Daoy (cell line): ENCODE data around the gene FGF21. TPM values are rescaled to one million over a fixed set of nuclear protein-coding genes. Genes with fewer than 3 reads are reported as not detected.
"Not testable (repeated sequence)": the region's sequence is repeated elsewhere in the genome, so short reads cannot be mapped to it uniquely, and the experiment has no call there.

ENCODE experiments used
- DNase-seq: peaks from one replicate; pipeline ENCODE4 v3.0.0-alpha.2; 2015; ENCODE audit warnings: low read depth
- total RNA-seq: library from RNA; depleted of rRNA; stranded (reverse); fragments of >200 nt; shearing (Covaris generic); gene quantifications from 2 replicates; pipeline ENCODE4 v1.2.3, GENCODE V29; 2014

The FGF21 gene
- total RNA-seq, 1 experiment from 2014 or later, result not detected

GRCh38 chr19:48751845-48752495 is 3.4 kb upstream of the FGF21 start:
- DNase-seq, result no peak

DNA sequence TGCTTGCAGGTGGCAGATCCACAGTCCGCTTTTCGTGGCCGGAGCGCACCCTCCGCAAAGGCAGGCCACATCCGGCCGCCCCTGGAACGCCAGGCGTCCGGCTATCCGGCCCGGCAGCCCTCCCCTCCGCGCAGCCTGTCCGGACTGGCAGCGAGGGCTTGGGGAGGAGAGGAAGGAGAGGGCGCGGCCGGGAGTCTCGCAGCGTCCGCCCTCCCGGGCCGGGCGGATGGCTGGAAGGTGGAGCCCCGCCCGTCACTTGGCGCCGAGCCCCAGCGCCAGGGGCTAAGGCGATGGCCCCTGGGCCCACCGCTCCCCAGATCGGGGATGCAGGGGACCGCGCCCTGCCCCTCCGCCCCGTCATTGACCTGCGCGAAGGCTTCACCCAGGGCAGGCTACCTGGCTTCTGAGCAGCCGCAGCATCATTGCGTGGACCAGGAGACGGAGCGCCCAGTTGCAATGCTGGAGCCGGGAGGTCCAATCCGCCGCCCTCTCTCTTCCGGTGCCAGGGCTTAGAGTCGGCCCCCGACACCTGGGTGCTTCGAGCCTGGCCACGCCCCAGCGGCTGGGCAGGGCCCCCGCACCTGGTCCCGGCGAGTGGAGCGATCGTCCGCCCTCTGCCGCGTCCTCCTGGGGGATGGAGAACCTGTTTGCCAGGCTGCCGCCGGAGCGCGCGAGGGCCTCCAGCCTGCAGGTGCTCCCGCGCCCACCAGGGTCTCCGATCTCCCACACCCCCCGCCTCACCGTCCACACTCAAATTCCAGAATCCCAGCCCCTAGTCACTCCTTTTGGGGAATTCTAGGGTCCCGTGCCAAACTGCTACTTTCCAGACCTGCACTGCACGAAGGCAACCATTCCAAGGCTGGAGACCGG is 2.6 kb upstream of the FGF21 start, which contains the start of gene FUT1:
Gene FUT1 (minus strand): TSS at position 146 of the 870 bp plus-strand sequence. CDS start 1,360 bp downstream, outside the sequence.
- DNase-seq, result peak; percentile 50

DNA sequence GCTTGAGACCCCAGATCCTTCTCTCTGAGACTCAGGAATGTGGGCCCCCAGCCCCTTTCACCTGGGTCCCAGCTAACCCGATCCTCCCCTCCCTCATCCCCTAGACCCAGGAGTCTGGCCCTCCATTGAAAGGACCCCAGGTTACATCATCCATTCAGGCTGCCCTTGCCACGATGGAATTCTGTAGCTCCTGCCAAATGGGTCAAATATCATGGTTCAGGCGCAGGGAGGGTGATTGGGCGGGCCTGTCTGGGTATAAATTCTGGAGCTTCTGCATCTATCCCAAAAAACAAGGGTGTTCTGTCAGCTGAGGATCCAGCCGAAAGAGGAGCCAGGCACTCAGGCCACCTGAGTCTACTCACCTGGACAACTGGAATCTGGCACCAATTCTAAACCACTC is 463 bp downstream of the FGF21 start:
- no peak for DNase-seq

DNA sequence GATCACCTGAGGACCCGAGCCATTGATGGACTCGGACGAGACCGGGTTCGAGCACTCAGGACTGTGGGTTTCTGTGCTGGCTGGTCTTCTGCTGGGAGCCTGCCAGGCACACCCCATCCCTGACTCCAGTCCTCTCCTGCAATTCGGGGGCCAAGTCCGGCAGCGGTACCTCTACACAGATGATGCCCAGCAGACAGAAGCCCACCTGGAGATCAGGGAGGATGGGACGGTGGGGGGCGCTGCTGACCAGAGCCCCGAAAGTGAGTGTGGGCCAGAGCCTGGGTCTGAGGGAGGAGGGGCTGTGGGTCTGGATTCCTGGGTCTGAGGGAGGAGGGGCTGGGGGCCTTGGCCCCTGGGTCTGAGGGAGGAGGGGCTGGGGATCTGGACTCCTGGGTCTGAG is 888 bp downstream of the FGF21 start:
- no peak for DNase-seq

DNA sequence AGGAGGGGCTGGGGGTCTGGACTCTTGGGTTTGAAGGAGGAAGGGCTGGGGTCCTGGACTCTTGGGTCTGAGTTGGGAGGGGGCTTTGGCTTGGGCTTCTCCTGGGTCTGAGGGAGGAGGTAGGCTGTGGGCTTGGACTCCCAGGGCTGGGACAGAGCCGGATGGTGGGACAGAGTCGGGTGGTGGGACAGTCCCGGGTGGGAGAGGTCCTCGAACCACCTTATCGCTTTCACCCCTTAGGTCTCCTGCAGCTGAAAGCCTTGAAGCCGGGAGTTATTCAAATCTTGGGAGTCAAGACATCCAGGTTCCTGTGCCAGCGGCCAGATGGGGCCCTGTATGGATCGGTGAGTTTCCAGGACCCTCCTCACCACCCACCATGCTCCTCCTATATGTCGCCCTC is 1.4 kb downstream of the FGF21 start:
- DNase-seq, result no peak

DNA sequence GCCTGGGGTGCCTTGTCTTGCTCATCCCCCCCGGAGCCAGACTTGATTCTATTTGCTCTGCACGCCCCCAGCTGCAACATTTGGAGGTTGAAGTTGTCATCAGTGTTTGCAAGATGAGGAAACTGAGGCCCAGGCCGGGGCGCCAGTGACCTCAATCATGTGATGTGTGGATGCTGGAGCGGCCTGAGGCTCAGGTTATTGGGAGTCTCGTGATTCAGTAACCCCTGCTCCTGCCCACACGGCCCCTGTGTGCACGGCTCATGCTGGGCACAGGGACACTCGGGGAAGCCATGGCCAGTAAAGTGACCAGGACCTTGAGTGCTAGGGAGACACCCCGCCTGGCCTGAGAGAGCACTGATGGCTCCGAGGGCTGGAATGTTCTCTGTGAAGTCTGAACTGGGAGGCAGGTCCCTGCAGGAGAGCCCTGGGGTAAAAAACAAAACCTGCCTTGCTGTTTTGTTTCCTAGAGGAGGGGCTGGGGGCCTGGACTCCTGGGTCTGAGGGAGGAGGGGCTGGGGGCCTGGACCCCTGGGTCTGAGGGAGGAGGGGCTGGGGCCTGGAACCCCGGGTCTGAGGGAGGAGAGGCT is 1.9 kb downstream of the FGF21 start:
- DNase-seq, result no peak

DNA sequence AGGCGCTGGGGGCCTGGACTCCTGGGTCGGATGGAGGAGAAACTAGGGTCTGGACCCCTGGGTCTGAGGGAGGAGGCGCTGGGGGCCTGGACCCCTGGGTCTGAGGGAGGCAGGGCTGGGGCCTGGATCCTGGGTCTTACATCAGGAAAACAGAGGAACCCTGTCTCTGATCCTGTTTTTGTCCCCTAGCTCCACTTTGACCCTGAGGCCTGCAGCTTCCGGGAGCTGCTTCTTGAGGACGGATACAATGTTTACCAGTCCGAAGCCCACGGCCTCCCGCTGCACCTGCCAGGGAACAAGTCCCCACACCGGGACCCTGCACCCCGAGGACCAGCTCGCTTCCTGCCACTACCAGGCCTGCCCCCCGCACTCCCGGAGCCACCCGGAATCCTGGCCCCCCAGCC is 2.4 kb downstream of the FGF21 start:
- DNase-seq, result no peak

DNA sequence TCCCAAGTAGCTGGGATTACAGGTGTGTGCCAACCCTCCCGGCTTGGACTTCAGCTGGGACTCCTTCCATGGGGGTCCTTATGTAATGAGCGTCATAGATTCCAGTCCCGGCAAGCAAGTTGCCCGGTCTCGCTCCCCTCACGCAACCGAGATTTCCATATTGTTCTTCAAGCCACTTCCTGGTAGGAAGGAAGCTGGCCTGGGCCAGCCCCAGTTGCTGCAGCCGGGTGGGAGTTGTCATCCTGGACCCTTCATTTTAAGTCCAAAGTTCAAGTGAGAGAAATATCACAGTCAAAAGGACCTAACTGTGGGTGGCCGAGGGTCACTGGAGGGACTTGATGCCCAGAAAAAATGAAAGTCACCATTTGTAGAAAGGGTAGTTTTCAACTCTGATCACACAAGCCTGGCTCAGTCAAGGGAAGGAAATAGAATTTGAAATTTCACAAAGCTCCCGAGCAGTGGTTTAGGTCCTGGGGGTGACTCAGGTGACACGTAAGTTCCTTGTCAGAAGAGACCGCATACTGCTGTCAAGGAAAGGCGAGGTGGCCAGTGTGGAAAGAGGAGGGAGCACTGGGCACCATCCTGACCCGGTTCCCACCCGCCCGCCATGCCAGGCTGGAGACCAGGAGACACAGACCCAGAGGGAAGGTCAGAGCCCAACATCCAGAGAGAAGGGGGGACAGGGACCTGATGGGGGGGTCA is 5.3 kb downstream of the FGF21 start:
- peak; percentile 50 for DNase-seq

DNA sequence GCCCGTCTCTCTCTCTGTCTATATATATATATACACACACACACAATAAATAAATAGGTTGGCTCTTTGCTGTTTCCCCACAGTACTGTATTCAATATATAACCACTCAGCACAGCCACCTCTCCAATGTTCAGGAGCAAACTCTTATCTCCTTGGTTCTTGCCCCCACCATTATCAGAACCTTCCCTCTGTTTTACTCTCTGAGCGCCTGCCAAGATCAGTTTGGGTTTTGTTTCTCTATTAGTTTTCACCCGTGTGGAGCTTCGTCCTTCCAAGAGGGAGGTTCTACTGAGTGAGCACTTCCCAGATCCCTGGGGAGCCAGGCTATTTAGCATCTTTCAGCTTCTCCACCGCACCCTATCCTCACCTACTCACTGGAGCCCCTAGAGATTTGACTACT is 10.5 kb downstream of the FGF21 start:
- DNase-seq, result not testable (repeated sequence)

DNA sequence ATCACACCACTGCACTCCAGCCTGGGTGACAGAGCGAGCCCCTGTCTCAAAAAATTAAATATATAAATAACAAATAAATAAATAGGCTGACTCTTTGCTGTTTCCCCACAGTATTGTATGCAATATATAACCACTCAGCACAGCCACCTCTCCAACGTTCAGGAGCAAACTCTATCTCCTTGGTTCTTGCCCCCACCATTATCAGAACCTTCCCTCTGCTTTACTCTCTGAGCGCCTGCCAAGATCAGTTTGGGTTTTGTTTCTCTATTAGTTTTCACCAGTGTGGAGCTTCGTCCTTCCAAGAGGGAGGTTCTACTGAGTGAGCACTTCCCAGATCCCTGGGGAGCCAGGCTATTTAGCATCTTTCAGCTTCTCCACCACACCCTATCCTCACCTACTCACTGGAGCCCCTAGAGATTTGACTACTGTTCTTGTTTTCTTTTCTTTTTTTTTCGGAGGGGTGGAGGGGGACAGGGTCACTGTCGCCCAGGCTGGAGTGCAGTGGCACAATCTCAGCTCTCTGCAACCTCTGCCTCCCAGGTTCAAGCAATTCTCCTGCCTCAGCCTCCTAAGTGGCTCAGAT is 12.9 kb downstream of the FGF21 start:
- DNase-seq, result not testable (repeated sequence)

GRCh38 chr19:48768994-48769713 is 13.8 kb downstream of the FGF21 start:
- DNase-seq, result no peak

- no peak for DNase-seq
Measured at GRCh38 chr19:48770266-48770665, 14.9 kb downstream of the FGF21 start.

- DNase-seq, result no peak
Measured at GRCh38 chr19:48770734-48771472, 15.6 kb downstream of the FGF21 start.

GRCh38 chr19:48772503-48772953 is 17.2 kb downstream of the FGF21 start:
- no peak for DNase-seq

DNA sequence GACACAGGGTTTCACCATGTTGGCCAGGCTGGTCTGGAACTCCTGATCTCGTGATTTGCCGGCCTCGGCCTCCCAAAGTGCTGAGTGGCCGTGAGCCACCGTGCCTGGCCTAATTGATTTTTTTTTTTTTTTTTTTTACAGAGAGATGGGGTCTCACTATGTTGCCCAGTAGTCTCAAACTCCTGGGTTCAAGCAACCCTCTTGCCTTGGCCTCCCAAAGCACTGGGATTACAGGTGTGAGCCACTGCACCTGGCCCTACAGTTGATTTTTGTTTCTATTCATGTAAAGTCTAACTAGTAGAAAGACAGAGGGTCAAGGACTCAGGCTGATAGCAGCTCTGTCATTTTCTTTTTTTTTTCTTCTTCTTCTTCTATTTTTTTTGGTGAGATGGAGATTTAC is 21.8 kb downstream of the FGF21 start:
- no peak for DNase-seq

DNA sequence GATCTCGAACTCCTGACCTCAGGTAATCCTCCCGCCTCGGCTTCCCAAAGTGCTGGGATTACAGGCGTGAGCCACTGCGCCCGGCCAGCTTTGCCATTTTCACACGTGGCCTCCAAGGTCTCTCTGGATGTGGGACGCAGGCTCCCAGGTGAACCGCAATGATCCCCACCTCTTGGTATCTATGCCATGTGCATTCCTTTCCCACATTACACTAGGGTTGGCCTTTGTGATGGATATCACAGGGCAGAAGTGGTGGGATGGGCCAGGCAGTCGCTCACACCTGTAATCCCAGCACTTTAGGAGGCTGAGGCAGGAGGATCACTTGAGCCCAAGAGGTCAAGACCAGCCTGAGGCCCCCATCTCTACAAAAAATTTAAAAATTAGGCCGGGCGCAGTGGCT is 22.4 kb downstream of the FGF21 start:
- no peak for DNase-seq

DNA sequence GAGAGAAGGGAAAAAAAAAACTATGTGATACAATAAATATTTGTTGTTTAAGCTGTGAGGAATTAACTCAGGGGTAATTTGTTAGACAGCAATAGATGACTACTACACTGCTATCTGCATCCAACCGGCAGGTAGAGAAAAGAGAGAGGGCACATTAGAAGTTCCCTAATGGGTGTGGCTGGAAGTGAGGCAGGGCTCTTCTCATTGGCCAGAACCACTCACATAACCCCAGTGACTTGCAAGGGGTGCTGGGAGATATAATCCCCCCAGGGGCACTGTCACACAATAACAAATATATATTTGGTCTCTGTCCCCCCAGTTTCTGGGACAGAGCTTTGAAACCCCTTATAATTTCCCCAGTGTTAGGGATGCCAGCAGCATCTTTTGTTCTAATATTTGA is 24.3 kb downstream of the FGF21 start:
- no peak for DNase-seq

DNA sequence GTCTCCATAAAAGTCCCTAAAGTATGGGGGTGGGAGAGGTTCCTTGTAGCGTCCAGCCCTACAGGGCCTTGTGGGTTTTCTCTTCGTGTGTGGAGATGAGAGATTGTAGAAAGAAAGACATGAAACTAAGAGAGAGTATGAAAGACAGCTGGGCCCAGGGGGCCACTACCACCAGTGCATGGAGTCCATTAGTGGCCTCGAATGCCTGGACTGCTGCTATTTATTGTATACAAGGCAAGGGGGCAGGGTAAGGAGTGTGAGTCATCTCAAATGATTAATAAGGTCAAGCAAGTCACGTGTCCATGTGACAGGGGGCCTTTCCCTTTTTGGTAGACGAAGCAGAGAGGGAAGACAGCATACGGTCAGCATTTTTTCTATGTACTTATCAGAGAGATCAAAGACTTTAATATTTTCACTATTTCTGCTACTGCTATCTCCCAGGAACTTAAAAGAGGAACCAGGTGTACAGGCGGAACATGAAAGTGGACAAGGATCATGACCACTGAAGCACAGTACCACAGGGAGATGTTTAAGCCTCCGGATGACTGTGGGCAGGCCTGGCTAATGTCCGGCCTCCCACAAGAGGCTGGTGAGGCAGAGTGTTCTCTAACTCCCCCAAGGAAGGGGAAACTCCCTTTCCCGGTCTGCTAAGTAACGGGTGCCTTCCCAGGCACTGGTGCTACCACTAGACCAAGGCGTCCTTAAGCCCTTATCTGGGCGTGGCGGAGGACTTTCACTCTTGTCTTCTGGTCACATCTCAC is 25.5 kb downstream of the FGF21 start:
- DNase-seq, result peak; percentile 58

- DNase-seq, result no peak
Measured at GRCh38 chr19:48784527-48784926, 29.2 kb downstream of the FGF21 start.
